Measurements from ENCODE around the gene SIAH3.

The SIAH3 gene

DNA sequence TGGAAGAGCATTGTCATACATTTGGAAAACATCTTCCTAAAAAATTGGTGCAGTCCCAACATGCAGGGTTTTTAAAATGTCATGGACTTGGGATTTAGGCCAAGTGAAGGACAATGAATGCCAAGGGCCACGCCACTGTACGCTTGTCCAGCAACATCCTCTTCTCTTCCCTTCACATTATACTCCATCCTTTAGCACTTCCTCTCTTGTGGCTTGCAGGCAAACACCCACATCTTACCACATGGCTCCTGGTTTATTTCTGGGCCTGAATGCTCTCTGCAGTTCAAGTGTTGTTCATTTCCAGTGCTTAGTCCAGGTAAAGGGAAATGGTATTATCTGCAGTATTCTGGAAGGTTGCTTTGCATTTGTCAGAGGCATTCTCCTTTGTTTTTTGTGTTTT, 104.5 kb downstream of the SIAH3 start:
- Histone ChIP-seq H3K4me1 (ENCODE audit: control insufficient read depth, insufficient read depth, low read length) (no peaks in the 10 kb centered on the region), H3K36me3 (ENCODE audit: control insufficient read depth, insufficient read depth, low read length) (no peaks in the 10 kb centered on the region), H3K9me3 (ENCODE audit: control insufficient read depth, insufficient read depth, low read length) (no peaks in the 10 kb centered on the region), H3K27me3 (ENCODE audit: control insufficient read depth, insufficient read depth, low read length) (no peaks in the 10 kb centered on the region), H3K9ac (ENCODE audit: low read depth, low read length) (no peak overlapping the region), H3K4me3 (ENCODE audit: low read depth, low read length) (no peak overlapping the region)

DNA sequence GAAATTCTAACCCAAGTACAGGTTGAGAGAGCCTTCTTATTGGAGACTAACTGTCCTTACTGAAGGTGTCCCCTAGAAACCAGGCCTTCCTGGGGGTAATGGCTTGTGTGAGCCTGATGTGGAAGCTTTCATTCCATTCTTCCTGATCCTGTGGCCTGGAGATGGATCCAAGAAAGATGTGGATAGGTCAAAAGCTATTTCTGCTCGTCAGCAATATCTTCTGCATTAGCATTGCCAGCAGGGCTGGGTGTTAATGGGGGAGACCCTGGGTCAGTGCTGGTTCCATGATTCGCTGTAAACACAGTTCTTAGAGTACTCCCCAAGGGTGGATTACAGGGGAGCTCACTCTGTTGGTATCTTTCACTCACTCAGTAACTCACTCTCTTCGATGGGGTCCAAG, 106.6 kb downstream of the SIAH3 start:
- H3K36me3 ChIP-seq (ENCODE audit: control insufficient read depth, insufficient read depth, low read length), result no peaks in the 10 kb centered on the region
- H3K4me3 ChIP-seq (ENCODE audit: low read depth, low read length), result no peak overlapping the region
- no peak overlapping the region for H3K9ac ChIP-seq (ENCODE audit: low read depth, low read length)
- no peaks in the 10 kb centered on the region for H3K9me3 ChIP-seq (ENCODE audit: control insufficient read depth, insufficient read depth, low read length)
- H3K27me3 ChIP-seq (ENCODE audit: control insufficient read depth, insufficient read depth, low read length), result no peaks in the 10 kb centered on the region
- no peaks in the 10 kb centered on the region for H3K4me1 ChIP-seq (ENCODE audit: control insufficient read depth, insufficient read depth, low read length)

DNA sequence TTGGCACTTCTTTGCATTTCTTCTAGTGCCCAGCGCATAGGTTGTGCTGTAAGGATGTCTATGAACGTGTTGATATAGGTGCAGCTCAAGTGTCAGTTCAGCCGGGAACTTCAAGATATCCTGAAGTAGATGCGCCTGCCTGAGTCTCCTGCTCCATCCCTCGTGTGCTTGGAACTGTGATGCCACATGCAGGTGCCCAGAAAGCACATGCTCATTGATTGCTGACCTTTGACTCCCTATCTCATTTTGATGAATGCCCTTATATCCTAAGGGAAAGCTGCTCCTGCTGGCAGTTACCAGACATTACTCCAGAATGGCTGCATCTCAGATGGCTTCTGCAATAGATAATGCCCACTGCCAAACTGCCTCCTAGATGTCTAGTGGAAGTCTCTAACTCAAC, 108.6 kb downstream of the SIAH3 start:
- Histone ChIP-seq H3K27me3 (ENCODE audit: control insufficient read depth, insufficient read depth, low read length) (no peaks in the 10 kb centered on the region), H3K9ac (ENCODE audit: low read depth, low read length) (no peak overlapping the region), H3K9me3 (ENCODE audit: control insufficient read depth, insufficient read depth, low read length) (no peaks in the 10 kb centered on the region), H3K36me3 (ENCODE audit: control insufficient read depth, insufficient read depth, low read length) (no peaks in the 10 kb centered on the region), H3K4me1 (ENCODE audit: control insufficient read depth, insufficient read depth, low read length) (no peaks in the 10 kb centered on the region), H3K4me3 (ENCODE audit: low read depth, low read length) (no peak overlapping the region)

DNA sequence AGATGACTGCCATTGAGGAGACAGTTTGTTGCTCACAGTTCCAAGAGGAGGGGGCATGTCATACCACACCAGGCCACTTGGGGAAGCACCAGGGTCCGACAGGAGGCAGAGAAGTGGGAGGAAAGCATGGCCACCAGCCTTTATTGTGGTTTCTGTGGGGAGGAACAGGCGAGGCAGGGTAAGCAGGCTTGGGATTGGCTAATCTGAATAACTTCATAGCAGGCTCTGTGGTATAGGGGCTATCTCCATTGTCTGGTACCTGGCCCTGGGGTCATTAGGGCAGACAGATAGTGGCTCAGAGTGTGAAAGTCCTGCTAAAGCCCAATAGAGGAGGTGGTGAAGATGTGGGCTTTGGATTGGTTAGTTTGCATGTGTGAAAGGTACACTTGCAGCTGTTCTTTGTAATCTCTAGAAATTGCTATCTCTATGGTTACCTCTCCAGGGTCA, 114.0 kb downstream of the SIAH3 start:
- H3K9ac ChIP-seq (ENCODE audit: low read depth, low read length), result no peak overlapping the region
- no peaks in the 10 kb centered on the region for H3K9me3 ChIP-seq (ENCODE audit: control insufficient read depth, insufficient read depth, low read length)
- H3K36me3 ChIP-seq (ENCODE audit: control insufficient read depth, insufficient read depth, low read length), result no peaks in the 10 kb centered on the region
- no peaks in the 10 kb centered on the region for H3K27me3 ChIP-seq (ENCODE audit: control insufficient read depth, insufficient read depth, low read length)
- H3K4me3 ChIP-seq (ENCODE audit: low read depth, low read length), result no peak overlapping the region
- H3K4me1 ChIP-seq (ENCODE audit: control insufficient read depth, insufficient read depth, low read length), result no peaks in the 10 kb centered on the region

DNA sequence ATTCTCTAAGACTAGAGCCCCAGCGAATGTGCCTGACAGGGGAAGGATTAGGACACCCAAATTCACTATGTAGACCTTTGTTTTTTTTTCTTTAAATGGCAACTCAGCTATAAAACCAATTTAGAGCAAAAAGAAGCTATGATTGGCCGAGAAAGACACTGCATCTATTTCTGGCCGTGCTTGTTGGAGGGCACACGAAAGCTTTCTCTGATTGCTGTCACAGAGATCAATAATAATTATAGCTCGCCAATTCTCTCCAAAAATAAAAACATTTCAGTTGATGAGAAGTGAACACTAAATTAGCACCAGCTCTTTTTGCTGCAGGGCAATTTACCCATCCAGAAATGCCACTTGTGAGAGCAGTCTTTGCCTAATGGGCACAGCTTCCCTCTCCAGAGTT, 118.2 kb downstream of the SIAH3 start:
- H3K4me3 ChIP-seq (ENCODE audit: low read depth, low read length), result no peak overlapping the region
- no peaks in the 10 kb centered on the region for H3K4me1 ChIP-seq (ENCODE audit: control insufficient read depth, insufficient read depth, low read length)
- no peak overlapping the region for H3K9ac ChIP-seq (ENCODE audit: low read depth, low read length)
- H3K36me3 ChIP-seq (ENCODE audit: control insufficient read depth, insufficient read depth, low read length), result no peaks in the 10 kb centered on the region
- no peaks in the 10 kb centered on the region for H3K27me3 ChIP-seq (ENCODE audit: control insufficient read depth, insufficient read depth, low read length)
- no peaks in the 10 kb centered on the region for H3K9me3 ChIP-seq (ENCODE audit: control insufficient read depth, insufficient read depth, low read length)

DNA sequence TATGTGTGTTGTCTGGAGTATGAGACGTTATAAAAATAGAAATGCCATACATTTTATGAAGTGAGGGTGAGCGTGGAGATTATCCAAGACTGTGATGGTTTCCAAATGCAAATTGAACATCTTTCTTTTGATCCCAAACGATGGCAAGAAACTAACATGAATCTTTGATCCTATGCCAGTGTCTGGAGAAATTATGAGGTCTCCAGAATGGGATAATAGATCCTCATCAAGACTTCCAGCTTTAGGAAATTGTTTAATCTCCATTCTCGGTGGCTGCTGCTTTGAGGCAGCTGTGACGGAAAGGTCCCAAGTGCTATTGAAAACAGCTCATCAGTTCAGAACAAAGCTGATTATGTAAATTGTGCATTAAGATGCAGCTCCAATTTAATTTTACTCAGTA, 118.6 kb downstream of the SIAH3 start:
- Histone ChIP-seq H3K9ac (ENCODE audit: low read depth, low read length) (no peak overlapping the region), H3K4me1 (ENCODE audit: control insufficient read depth, insufficient read depth, low read length) (no peaks in the 10 kb centered on the region)

DNA sequence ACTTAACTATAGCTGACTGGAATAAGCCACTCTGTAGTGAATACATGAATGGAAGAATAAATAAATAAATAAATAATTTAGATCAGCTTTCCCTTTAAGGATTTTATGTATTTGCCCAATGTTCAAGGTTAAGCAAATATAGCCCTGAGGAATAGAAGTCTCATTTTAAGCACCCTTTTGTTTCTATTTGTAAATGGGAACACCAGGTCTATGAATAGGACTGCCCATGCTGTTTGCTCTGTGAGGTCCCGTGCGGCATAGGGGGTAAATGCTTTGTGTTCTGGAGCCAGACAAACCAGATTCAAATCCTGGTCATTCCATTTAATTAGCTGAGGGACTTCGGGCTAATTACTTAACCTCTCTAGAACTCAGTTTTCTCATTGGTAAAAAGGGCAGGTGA, 120.1 kb downstream of the SIAH3 start:
- Histone ChIP-seq H3K4me1 (ENCODE audit: control insufficient read depth, insufficient read depth, low read length) (no peaks in the 10 kb centered on the region), H3K36me3 (ENCODE audit: control insufficient read depth, insufficient read depth, low read length) (no peaks in the 10 kb centered on the region), H3K27me3 (ENCODE audit: control insufficient read depth, insufficient read depth, low read length) (no peaks in the 10 kb centered on the region), H3K9me3 (ENCODE audit: control insufficient read depth, insufficient read depth, low read length) (no peaks in the 10 kb centered on the region), H3K4me3 (ENCODE audit: low read depth, low read length) (no peak overlapping the region), H3K9ac (ENCODE audit: low read depth, low read length) (no peak overlapping the region)

More for the DNA sequence above, 118.6 kb downstream of the SIAH3 start:
- Histone ChIP-seq H3K36me3 (ENCODE audit: control insufficient read depth, insufficient read depth, low read length) (no peaks in the 10 kb centered on the region), H3K27me3 (ENCODE audit: control insufficient read depth, insufficient read depth, low read length) (no peaks in the 10 kb centered on the region), H3K4me3 (ENCODE audit: low read depth, low read length) (no peak overlapping the region), H3K9me3 (ENCODE audit: control insufficient read depth, insufficient read depth, low read length) (no peaks in the 10 kb centered on the region)

DNA sequence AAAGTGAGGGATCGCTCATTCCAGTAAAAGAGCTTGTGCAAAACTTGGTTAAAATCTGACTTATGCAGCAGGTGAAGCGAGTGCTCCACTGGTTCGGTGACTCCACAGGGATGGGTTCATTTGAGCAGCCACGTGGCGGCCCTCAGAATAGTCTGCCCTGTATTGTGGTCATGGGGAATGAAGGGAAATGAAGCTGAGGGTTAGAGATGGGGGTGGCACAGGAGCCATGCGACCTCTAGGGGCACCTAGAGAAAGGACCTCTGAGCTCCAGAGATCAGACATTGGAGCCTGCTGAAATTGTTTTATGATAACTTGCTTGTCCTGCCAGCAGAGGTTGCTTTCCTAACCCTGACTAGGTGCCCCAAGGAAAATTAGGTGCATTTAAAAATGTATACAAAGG, 122.8 kb downstream of the SIAH3 start:
- no peak overlapping the region for H3K9ac ChIP-seq (ENCODE audit: low read depth, low read length)
- no peaks in the 10 kb centered on the region for H3K9me3 ChIP-seq (ENCODE audit: control insufficient read depth, insufficient read depth, low read length)
- no peaks in the 10 kb centered on the region for H3K27me3 ChIP-seq (ENCODE audit: control insufficient read depth, insufficient read depth, low read length)
- H3K4me1 ChIP-seq (ENCODE audit: control insufficient read depth, insufficient read depth, low read length), result peaks cover under 1% of the 10 kb centered on the region
- no peak overlapping the region for H3K4me3 ChIP-seq (ENCODE audit: low read depth, low read length)
- no peaks in the 10 kb centered on the region for H3K36me3 ChIP-seq (ENCODE audit: control insufficient read depth, insufficient read depth, low read length)
